Ectodermal cell (in vitro differentiated cells): Measurements from ENCODE around the gene RAB23.

Source experiments
- H3K27ac ChIP-seq: 2 replicates; pipeline ENCODE4 v1.7.0; 2013; ENCODE audit warnings: mild to moderate bottlenecking, low read depth, low read length; ENCODE audit not compliant: insufficient read depth, poor library complexity, severe bottlenecking
- H3K27me3 ChIP-seq: 2 replicates; pipeline ENCODE4 v1.7.0; 2013; ENCODE audit warnings: mild to moderate bottlenecking, low read length; ENCODE audit not compliant: insufficient read depth, control insufficient read depth, poor library complexity, severe bottlenecking
- H3K36me3 ChIP-seq: one replicate; pipeline ENCODE4 v1.7.0; 2013; ENCODE audit warnings: low read length; ENCODE audit not compliant: control insufficient read depth, insufficient read depth
- H3K4me1 ChIP-seq: one replicate; pipeline ENCODE4 v1.7.0; 2013; ENCODE audit warnings: low read length; ENCODE audit not compliant: control insufficient read depth, insufficient read depth
- H3K4me3 ChIP-seq: 2 replicates; pipeline ENCODE4 v1.7.0; 2013; ENCODE audit warnings: low read depth, low read length, control low read depth; ENCODE audit not compliant: insufficient read depth
- H3K9me3 ChIP-seq: 2 replicates; pipeline ENCODE4 v1.7.0; 2013; ENCODE audit warnings: mild to moderate bottlenecking, low read length, moderate library complexity; ENCODE audit not compliant: control insufficient read depth
- WGBS, 2 experiments: methylation state at CpG; one replicate each; pipeline ENCODE4 v1.1.7; 2013; ENCODE audit warnings: missing lambda C conversion rate in 2 of 2; 5-methylcytosine and 5-hydroxymethylcytosine counted together

RAB23 gene

DNA sequence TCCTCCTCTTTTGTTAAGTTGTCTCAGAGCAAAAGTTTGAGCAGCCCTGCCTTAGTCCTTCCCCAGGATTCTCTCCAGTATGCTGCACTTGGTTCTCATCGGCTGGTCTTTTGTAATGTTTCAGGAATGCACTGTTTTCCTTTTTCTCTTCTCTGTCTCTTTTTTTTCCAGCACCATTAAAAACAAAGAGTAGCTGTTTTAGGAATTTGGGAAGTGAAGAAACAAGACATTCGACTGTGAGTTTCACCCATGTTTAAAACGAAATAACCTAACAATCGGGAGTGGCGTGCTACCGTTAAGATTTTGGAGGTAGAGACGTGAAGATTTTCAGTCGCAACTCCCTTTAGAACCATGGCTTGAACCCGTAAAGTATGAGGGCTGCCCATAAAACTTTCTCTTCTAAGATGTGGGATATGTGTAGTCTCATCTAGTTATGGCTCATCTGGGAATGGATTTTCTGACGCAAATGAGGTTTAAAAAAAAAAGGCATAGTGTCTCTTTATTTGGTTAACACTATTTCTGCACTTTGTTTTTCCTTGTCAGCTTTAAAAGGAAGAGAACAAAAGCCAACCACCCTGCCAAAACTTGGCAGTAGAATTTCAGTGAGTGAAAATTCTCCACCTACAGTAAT is 35.9 kb upstream of the RAB23 start:
- Histone ChIP-seq H3K4me1 (peaks cover 8% of the 10 kb centered on the region), H3K36me3 (no peaks in the 10 kb centered on the region), H3K27me3 (no peaks in the 10 kb centered on the region), H3K27ac (no peak overlapping the region), H3K4me3 (no peak overlapping the region), H3K9me3 (no peaks in the 10 kb centered on the region)
- WGBS, 2 experiments: 90 to 92% methylated on average over 10 of the region's 10 CpGs

DNA sequence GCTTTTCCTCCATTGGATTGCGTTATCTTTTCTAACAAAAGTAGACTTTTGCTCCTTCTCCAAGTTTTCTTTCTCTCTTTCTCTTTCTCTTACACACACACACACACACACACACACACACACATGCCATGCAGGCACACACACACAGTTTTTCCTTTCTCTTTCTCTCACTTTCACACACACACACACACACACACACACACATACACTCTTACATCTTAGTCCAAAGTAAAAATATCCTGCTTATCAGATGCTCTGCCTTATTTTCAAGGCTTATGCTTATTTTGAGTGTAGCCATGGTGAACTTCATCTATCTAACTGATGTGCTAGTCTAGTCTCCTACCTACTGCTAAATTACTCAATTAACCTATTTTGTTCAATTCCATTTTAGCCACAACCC is 34.4 kb upstream of the RAB23 start:
- peaks cover 8% of the 10 kb centered on the region for H3K4me1 ChIP-seq
- no peak overlapping the region for H3K27ac ChIP-seq
- WGBS, 2 experiments: 94 to 95% methylated on average over 1 of the region's 1 CpG
- H3K36me3 ChIP-seq: no peaks in the 10 kb centered on the region
- no peak overlapping the region for H3K4me3 ChIP-seq
- H3K27me3 ChIP-seq: no peaks in the 10 kb centered on the region
- H3K9me3 ChIP-seq: no peaks in the 10 kb centered on the region

DNA sequence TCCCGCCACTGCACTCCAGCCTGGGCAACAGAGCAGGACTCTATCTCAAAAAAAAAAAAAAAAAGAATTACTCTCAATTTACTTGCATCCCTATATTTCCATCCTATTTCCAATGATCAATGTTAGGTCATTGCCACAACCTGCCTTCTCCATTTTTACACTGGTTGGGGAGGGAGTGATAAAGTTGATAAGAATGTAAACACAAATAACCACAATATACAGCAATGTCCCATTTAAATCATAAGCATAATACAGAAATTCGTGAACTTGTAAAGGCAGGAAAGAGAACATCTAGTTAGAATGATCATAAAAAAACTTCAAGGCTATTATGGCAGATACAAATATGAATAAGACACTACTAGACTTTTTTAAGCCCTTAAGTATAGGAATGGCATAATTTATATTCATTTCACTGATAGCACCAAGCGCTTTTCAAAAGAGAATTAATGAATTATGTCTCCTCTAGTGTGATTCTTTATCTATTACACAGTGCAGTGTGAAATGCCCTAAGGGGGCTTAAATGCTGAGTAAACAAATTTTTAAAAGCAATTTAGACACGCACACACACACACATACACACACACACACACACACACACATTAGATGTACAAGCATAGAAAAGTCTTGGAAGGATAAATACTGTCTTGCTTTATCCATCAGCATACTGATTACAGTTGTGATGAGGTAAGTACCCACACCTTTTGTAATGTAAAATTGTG is 33.5 kb upstream of the RAB23 start:
- no peaks in the 10 kb centered on the region for H3K9me3 ChIP-seq

DNA sequence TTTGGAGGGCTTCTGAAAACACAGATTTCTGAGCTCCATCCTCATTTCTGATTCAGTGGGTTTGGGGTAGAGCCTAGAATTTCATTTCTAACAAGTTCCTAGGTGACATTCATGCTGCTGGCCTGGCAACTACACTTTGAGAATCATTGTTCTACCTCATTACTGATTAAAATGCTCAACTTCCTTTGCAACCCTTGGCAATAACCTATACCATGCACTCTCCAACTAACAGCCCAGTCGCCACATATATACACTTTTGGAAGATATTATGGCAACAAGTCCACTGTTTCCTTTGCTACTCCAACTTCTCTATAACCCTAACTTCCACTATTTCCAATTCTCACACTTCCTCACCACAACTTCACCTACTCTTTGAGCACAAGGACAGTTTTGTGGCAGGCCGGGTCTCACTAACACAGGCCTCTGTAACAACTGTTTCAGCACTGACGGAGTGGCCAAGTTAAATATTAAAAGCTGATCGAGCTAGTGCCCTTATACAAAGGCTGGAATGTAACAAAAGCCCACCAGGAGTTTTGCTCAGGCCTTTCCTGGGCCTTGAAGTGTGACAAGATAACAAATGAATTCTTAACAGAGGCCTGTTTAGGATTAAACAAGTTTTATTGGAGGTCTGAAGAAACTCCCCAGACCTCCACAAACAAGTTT is 32.1 kb upstream of the RAB23 start:
- peak overlapping the region; percentile 52 for H3K27ac ChIP-seq
- H3K4me1 ChIP-seq: peaks cover 8% of the 10 kb centered on the region
- WGBS, 2 experiments: 37 to 38% methylated on average over 4 of the region's 4 CpGs
- H3K36me3 ChIP-seq: no peaks in the 10 kb centered on the region
- no peak overlapping the region for H3K4me3 ChIP-seq
- no peaks in the 10 kb centered on the region for H3K27me3 ChIP-seq
- H3K9me3 ChIP-seq: no peaks in the 10 kb centered on the region

More for the DNA sequence above, 33.5 kb upstream of the RAB23 start:
- no peak overlapping the region for H3K27ac ChIP-seq
- 83 to 94% methylated on average over 2 to 3 of the region's 4 CpGs for WGBS, 2 experiments
- H3K4me1 ChIP-seq: peaks cover 8% of the 10 kb centered on the region
- H3K36me3 ChIP-seq: no peaks in the 10 kb centered on the region
- no peak overlapping the region for H3K4me3 ChIP-seq
- no peaks in the 10 kb centered on the region for H3K27me3 ChIP-seq

- Histone ChIP-seq H3K9me3 (no peaks in the 10 kb centered on the region), H3K4me1 (peaks cover 8% of the 10 kb centered on the region), H3K4me3 (no peak overlapping the region), H3K27ac (no peak overlapping the region), H3K36me3 (no peaks in the 10 kb centered on the region), H3K27me3 (no peaks in the 10 kb centered on the region)
- 86 to 95% methylated on average over 1 of the region's 1 CpG for WGBS, 2 experiments
Measured at GRCh38 chr6:57252975-57253374, 30.9 kb upstream of the RAB23 start.

GRCh38 chr6:57252137-57252536 is 30.0 kb upstream of the RAB23 start:
- no peaks in the 10 kb centered on the region for H3K27me3 ChIP-seq
- H3K4me3 ChIP-seq: no peak overlapping the region
- no peak overlapping the region for H3K27ac ChIP-seq
- H3K4me1 ChIP-seq: peaks cover 8% of the 10 kb centered on the region
- H3K9me3 ChIP-seq: no peaks in the 10 kb centered on the region
- 92 to 96% methylated on average over 9 of the region's 9 CpGs for WGBS, 2 experiments
- H3K36me3 ChIP-seq: no peaks in the 10 kb centered on the region

DNA sequence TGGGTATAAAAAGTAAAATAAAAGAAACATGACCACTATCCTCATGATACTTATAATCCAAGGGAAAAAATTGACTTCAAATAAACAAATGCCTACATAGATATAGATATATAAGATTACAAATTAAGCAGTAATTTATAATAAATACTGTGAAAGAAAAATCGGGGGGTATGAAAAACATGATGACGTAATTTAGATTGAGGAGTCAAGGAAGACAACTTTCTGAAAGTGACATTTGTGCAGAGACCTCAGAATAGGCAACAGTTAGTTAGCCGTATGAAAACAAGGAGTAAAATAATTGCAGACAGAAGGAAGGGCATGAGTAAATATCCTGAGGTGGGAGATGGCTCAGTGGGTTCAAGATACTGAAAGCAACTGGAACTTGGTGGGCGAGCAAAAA is 28.2 kb upstream of the RAB23 start:
- Histone ChIP-seq H3K27me3 (no peaks in the 10 kb centered on the region), H3K4me1 (peaks cover 8% of the 10 kb centered on the region), H3K4me3 (no peak overlapping the region), H3K36me3 (no peaks in the 10 kb centered on the region), H3K27ac (no peak overlapping the region), H3K9me3 (no peaks in the 10 kb centered on the region)
- 96% methylated on average over 3 to 4 of the region's 4 CpGs for WGBS, 2 experiments

- Histone ChIP-seq H3K27me3 (no peaks in the 10 kb centered on the region), H3K36me3 (no peaks in the 10 kb centered on the region), H3K4me3 (no peak overlapping the region), H3K9me3 (no peaks in the 10 kb centered on the region), H3K4me1 (no peaks in the 10 kb centered on the region), H3K27ac (no peak overlapping the region)
- 93 to 98% methylated on average over 1 to 2 of the region's 2 CpGs for WGBS, 2 experiments
Measured at GRCh38 chr6:57248311-57248895, 26.3 kb upstream of the RAB23 start.

DNA sequence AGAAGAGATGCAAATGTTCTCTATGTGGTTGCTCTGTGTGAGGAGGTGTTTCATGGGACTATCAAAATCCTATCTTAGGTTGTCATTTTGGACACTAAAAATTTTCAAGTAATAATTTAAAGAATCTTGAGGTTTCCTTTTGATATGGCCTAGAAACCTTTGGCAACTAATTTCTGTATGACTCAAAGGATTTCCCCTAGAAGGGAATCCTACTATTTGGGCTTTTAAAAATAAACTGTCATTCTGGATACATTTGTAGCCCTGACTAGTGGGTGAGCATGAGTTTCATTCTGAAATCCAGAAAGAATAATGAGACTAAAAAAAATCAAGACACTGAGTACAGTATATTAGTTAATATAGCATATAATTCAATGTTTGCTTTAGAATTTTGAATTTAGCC is 25.5 kb upstream of the RAB23 start:
- no peaks in the 10 kb centered on the region for H3K9me3 ChIP-seq

DNA sequence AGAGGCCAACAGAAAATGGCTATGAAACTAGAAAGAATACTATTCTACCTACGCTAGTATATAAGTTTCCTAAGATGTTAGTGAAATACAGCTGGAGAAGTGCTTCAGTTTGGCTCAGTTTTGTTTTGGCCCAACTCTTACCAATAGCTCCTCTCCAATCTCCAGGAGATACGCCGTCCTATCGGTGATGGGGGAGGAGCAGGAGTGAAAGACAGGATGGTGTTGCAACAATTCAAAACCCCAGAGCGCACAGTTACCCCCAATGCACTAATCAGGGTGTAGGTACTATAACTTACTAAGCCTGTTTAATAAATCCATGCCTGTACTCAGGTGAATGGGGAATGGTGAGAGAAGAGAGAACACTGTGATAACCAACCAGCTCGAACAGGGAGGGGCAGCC is 24.2 kb upstream of the RAB23 start:
- Histone ChIP-seq H3K4me3 (no peak overlapping the region), H3K27ac (no peak overlapping the region), H3K9me3 (no peaks in the 10 kb centered on the region), H3K36me3 (no peaks in the 10 kb centered on the region), H3K27me3 (no peaks in the 10 kb centered on the region), H3K4me1 (no peaks in the 10 kb centered on the region)
- 95% methylated on average over 4 to 6 of the region's 6 CpGs for WGBS, 2 experiments

More for the DNA sequence above, 25.5 kb upstream of the RAB23 start:
- H3K4me1 ChIP-seq: no peaks in the 10 kb centered on the region
- H3K27me3 ChIP-seq: no peaks in the 10 kb centered on the region
- H3K36me3 ChIP-seq: no peaks in the 10 kb centered on the region
- no peak overlapping the region for H3K27ac ChIP-seq
- no peak overlapping the region for H3K4me3 ChIP-seq
